A673 (cell line): ENCODE results near the gene DOCK4. TPM values are rescaled to one million over a fixed set of nuclear protein-coding genes. Genes with fewer than 3 reads are reported as not detected.

Experiments
- BruUV-seq: library from RNA; stranded (reverse); fragments of 400-500 nt; replicated peaks from 2 replicates; lab custom pipeline; 2021; lab: Mats Ljungman, UMichigan
- CTCF ChIA-PET: fragments of 300-600 bp; sonication (Branson Sonifier 250); formaldehyde crosslinking; loops from one replicate; lab custom pipeline; 2022; ENCODE audit warnings: antibody characterized with exemption; lab: Charles Lee
- POLR2A ChIA-PET: fragments of 300-600 bp; sonication (Branson Sonifier 250); formaldehyde crosslinking; loops from one replicate; lab custom pipeline; 2022; ENCODE audit warnings: antibody characterized with exemption; ENCODE audit not compliant: low non-redundant PET; lab: Charles Lee
- DNase-seq: peaks from one replicate; pipeline ENCODE4 v3.0.0-alpha.2; 2015; ENCODE audit warnings: low spot score
- H3K27ac ChIP-seq: fragments of 200-600 bp; sonication (generic); 2 replicates; pipeline ENCODE4 v1.5.1; 2016; ENCODE audit warnings: mixed run types, low read depth, mild to moderate bottlenecking, mixed read lengths, antibody characterized with exemption, low read length; ENCODE audit not compliant: poor library complexity, severe bottlenecking
- H3K27me3 ChIP-seq: fragments of 200-600 bp; sonication (generic); replicated peaks from 2 replicates; pipeline ENCODE4 v1.6.1; 2017; ENCODE audit warnings: mixed run types, low read depth, mild to moderate bottlenecking, mixed read lengths, antibody characterized with exemption, low read length; ENCODE audit not compliant: insufficient read depth, poor library complexity
- H3K36me3 ChIP-seq: fragments of 200-600 bp; sonication (generic); 2 replicates; pipeline ENCODE4 v1.6.1; 2016; ENCODE audit warnings: mixed run types, mild to moderate bottlenecking, mixed read lengths, antibody characterized with exemption, low read length; ENCODE audit not compliant: insufficient read depth, poor library complexity, severe bottlenecking
- H3K4me1 ChIP-seq: fragments of 200-600 bp; sonication (generic); 2 replicates; pipeline ENCODE4 v1.6.1; 2017; ENCODE audit warnings: mixed run types, mild to moderate bottlenecking, mixed read lengths, antibody characterized with exemption, low read length; ENCODE audit not compliant: insufficient read depth, poor library complexity, severe bottlenecking
- H3K4me3 ChIP-seq: fragments of 200-600 bp; sonication (generic); 2 replicates; pipeline ENCODE4 v1.5.1; 2016; ENCODE audit warnings: low read depth, mixed run types, mild to moderate bottlenecking, mixed read lengths, low read length; ENCODE audit not compliant: poor library complexity, severe bottlenecking
- H3K9me3 ChIP-seq: fragments of 200-600 bp; sonication (generic); 2 replicates; pipeline ENCODE4 v1.6.1; 2016; ENCODE audit warnings: mixed run types, low read depth, mild to moderate bottlenecking, mixed read lengths, antibody characterized with exemption, low read length; ENCODE audit not compliant: poor library complexity, severe bottlenecking
- EZH2 ChIP-seq: fragments of 200-600 bp; sonication (generic); IDR thresholded peaks from 2 replicates; pipeline ENCODE4 v1.6.1; 2017; ENCODE audit warnings: borderline replicate concordance, low read depth, mild to moderate bottlenecking, mixed read lengths, antibody characterized with exemption, low read length; ENCODE audit not compliant: poor library complexity, severe bottlenecking
- intact Hi-C: fragments of 100-400 bp; cut with micrococcal nuclease; formaldehyde crosslinking; loops from one replicate; pipeline ENCODE4 v1.10.0; 2022; ENCODE audit not compliant: unreplicated experiment
- total RNA-seq: library from RNA; stranded (reverse); gene quantifications from 2 replicates; pipeline ENCODE4 v1.2.3, GENCODE V29; 2021
- TF ChIP-seq, protein P1 (sequence below): fragments of 300-800, 200-600 bp; sonication (generic); conservative IDR thresholded peaks from 2 replicates; pipeline ENCODE4 v1.5.1; 2017; ENCODE audit warnings: low read depth, mild to moderate bottlenecking, antibody characterized with exemption, low read length, moderate library complexity, mixed read lengths

Gene DOCK4
- total RNA-seq, 1 experiment from 2014 or later: 28.5 TPM

DNA sequence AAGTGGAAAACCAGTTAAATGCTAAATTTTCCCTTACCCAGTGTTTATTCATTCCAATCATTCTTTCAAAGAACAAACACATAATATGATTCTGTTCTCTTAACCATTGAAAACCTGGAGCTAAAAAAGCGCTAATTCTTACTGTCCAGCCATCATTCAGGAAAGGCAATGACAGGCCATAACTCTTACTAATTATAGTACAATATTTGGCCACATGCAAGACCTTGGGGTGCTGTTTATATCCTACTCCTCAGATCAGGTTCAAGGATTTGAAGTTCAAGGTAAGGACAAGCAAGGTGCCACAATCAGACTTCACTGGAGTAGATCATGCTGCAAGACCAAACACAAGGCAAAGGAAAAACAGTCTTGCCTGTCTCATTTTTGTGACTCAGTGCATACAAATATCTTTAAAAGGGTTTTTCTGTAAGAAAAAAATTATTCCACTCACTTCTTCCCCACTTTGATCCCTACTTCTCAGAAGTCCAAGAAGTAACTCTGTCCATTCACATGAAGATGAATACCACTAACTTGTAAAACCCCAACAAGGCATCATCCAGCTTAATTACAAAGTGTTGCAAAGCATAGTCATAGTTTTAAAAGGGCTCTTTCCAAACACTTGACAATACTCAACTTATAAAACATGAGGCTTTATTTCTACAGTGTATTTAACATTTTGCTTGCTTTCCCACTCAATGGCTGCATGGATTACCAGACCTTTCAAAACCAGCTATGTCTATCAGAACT is 153.0 kb downstream of the DOCK4 start:
- POLR2A ChIA-PET: no interaction called here
- CTCF ChIA-PET: no interaction called here
- H3K9me3 ChIP-seq: no peaks in the 10 kb centered on the region
- H3K27me3 ChIP-seq: no peaks in the 10 kb centered on the region
- TF ChIP-seq, protein P1, sequence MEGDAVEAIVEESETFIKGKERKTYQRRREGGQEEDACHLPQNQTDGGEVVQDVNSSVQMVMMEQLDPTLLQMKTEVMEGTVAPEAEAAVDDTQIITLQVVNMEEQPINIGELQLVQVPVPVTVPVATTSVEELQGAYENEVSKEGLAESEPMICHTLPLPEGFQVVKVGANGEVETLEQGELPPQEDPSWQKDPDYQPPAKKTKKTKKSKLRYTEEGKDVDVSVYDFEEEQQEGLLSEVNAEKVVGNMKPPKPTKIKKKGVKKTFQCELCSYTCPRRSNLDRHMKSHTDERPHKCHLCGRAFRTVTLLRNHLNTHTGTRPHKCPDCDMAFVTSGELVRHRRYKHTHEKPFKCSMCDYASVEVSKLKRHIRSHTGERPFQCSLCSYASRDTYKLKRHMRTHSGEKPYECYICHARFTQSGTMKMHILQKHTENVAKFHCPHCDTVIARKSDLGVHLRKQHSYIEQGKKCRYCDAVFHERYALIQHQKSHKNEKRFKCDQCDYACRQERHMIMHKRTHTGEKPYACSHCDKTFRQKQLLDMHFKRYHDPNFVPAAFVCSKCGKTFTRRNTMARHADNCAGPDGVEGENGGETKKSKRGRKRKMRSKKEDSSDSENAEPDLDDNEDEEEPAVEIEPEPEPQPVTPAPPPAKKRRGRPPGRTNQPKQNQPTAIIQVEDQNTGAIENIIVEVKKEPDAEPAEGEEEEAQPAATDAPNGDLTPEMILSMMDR: no peak
- no peak for TF ChIP-seq EZH2
- intact Hi-C loops: no loop called here
- no peak overlapping the region for H3K4me3 ChIP-seq
- H3K4me1 ChIP-seq: peaks cover 4% of the 10 kb centered on the region
- H3K36me3 ChIP-seq: no peaks in the 10 kb centered on the region
- no peak for DNase-seq
- BruUV-seq: no TSS peak
- H3K27ac ChIP-seq: no peak overlapping the region

- BruUV-seq: no TSS peak
- TF ChIP-seq, protein P1: no peak
- TF ChIP-seq EZH2: no peak
- H3K9me3 ChIP-seq: no peaks in the 10 kb centered on the region
- no peaks in the 10 kb centered on the region for H3K27me3 ChIP-seq
- no peak for DNase-seq
- POLR2A ChIA-PET: no interaction called here
- CTCF ChIA-PET: no interaction called here
- H3K27ac ChIP-seq: no peak overlapping the region
- no peaks in the 10 kb centered on the region for H3K36me3 ChIP-seq
- intact Hi-C loops: no loop called here
- H3K4me3 ChIP-seq: no peak overlapping the region
- peaks cover 4% of the 10 kb centered on the region for H3K4me1 ChIP-seq
Observed at GRCh38 chr7:112052498-112052897, 153.7 kb downstream of the DOCK4 start.

GRCh38 chr7:112050250-112050881 is 155.8 kb downstream of the DOCK4 start:
- intact Hi-C loops: no loop called here
- no peak for DNase-seq
- TF ChIP-seq EZH2: no peak
- TF ChIP-seq, protein P1: no peak
- POLR2A ChIA-PET: no interaction called here
- no peaks in the 10 kb centered on the region for H3K4me1 ChIP-seq
- H3K27ac ChIP-seq: no peak overlapping the region
- no peaks in the 10 kb centered on the region for H3K36me3 ChIP-seq
- BruUV-seq: no TSS peak
- no peak overlapping the region for H3K4me3 ChIP-seq
- CTCF ChIA-PET: no interaction called here
- no peaks in the 10 kb centered on the region for H3K27me3 ChIP-seq
- H3K9me3 ChIP-seq: no peaks in the 10 kb centered on the region
